Tibial nerve (tissue), 4 donors: ENCODE measurements around the gene ISL2. TPM values are rescaled to one million over a fixed set of nuclear protein-coding genes. Genes with fewer than 3 reads are reported as not detected.

Source experiments
- DNase-seq, 2 donors: peaks; one replicate each; pipeline ENCODE4 v3.0.0-alpha.2; 2019; ENCODE audit warnings: low spot score in 2 of 2
- H3K27ac ChIP-seq, 4 donors: fragments of 200-600 bp; sonication (generic) in 3 of 4; one replicate each; pipeline ENCODE4 v1.5.1; 2017 to 2019; ENCODE audit warnings: mild to moderate bottlenecking in 1 of 4
- H3K27me3 ChIP-seq, 2 donors: fragments of 200-600 bp; sonication (generic) in 1 of 2; one replicate each; pipeline versions ENCODE4 v1.5.1 to v1.6.0; 2017 to 2019
- H3K36me3 ChIP-seq, 3 donors: fragments of 200-600 bp; sonication (generic); one replicate each; pipeline ENCODE4 v1.5.1; 2018 to 2019
- H3K4me1 ChIP-seq, 4 donors: fragments of 200-600 bp; sonication (generic) in 3 of 4; one replicate each; pipeline ENCODE4 v1.5.1; 2017 to 2019
- H3K4me3 ChIP-seq, 4 donors: fragments of 200-600 bp; sonication (generic) in 3 of 4; one replicate each; pipeline ENCODE4 v1.5.1; 2017 to 2019; ENCODE audit warnings: mild to moderate bottlenecking in 1 of 4, moderate library complexity in 1 of 4
- H3K9me3 ChIP-seq, 4 donors: fragments of 200-600 bp; sonication (generic) in 3 of 4; one replicate each; pipeline ENCODE4 v1.5.1; 2017 to 2019
- EP300 ChIP-seq, 2 donors: sonication (generic); formaldehyde crosslinking; IDR thresholded peaks; one replicate each; pipeline ENCODE4 v1.6.1; 2017; ENCODE audit warnings: antibody characterized with exemption in 2 of 2, mild to moderate bottlenecking in 1 of 2
- POLR2A ChIP-seq, 2 donors: fragments of 450-650 bp; IDR thresholded peaks; one replicate each; pipeline ENCODE4 v1.6.1; 2017; ENCODE audit warnings: antibody characterized with exemption in 2 of 2, mild to moderate bottlenecking in 2 of 2, moderate library complexity in 2 of 2
- WGBS, 2 donors: methylation state at CpG; one replicate each; pipeline ENCODE4 v1.1.5; 2018; 5-methylcytosine and 5-hydroxymethylcytosine counted together
- total RNA-seq, 4 donors: library from RNA; depleted of rRNA; stranded (reverse); fragments of >200 nt; gene quantifications; one replicate each; pipeline ENCODE4 v1.1.0, GENCODE V29; 2016
- TF ChIP-seq, protein P1 (sequence below), 5 experiments: fragments of 200-600 bp in 3 of 5; fragments of 450-650 bp in 2 of 5; sonication (generic) in 3 of 5; IDR thresholded peaks; one replicate each; pipeline ENCODE4 v1.5.1; 2016 to 2019; ENCODE audit warnings: antibody characterized with exemption in 5 of 5, mild to moderate bottlenecking in 3 of 5, moderate library complexity in 2 of 5

The ISL2 gene
- total RNA-seq, 4 donors from 2014 or later = not detected

DNA sequence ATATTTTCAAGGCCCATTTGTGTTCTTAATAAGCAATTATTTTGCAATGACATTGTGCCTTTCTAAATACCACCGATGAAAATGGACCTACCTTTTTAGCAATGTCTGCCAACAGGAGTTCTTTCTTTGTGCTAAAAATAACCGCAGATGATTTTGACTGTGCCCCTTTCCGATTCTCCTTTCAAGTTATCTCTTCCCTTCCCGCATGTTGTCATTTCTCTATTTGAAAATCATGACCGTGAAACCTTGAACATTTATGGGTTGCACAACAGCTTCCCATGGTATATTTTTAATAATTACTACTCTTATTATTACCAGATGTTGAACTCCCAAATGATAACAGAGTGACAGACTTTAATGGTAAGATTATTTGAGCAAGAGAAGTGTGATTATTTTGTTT is 15.0 kb upstream of the ISL2 start:
- Histone ChIP-seq H3K36me3 (no peaks in the 10 kb centered on the region), H3K9me3 (no peaks in the 10 kb centered on the region), H3K4me1 (no peaks in the 10 kb centered on the region), H3K4me3 (no peak overlapping the region), H3K27ac (no peak overlapping the region), H3K27me3 (peaks cover 0 to 69% of the 10 kb centered on the region in 2 donors)
- no peak for DNase-seq
- TF ChIP-seq, protein P1, sequence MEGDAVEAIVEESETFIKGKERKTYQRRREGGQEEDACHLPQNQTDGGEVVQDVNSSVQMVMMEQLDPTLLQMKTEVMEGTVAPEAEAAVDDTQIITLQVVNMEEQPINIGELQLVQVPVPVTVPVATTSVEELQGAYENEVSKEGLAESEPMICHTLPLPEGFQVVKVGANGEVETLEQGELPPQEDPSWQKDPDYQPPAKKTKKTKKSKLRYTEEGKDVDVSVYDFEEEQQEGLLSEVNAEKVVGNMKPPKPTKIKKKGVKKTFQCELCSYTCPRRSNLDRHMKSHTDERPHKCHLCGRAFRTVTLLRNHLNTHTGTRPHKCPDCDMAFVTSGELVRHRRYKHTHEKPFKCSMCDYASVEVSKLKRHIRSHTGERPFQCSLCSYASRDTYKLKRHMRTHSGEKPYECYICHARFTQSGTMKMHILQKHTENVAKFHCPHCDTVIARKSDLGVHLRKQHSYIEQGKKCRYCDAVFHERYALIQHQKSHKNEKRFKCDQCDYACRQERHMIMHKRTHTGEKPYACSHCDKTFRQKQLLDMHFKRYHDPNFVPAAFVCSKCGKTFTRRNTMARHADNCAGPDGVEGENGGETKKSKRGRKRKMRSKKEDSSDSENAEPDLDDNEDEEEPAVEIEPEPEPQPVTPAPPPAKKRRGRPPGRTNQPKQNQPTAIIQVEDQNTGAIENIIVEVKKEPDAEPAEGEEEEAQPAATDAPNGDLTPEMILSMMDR (IDR thresholded peaks at IDR 0.05) = no peak
- no peak for TF ChIP-seq EP300 (IDR thresholded peaks at IDR 0.05)
- TF ChIP-seq POLR2A (IDR thresholded peaks at IDR 0.05) = no peak
- WGBS, 2 donors = 55 to 57% methylated on average over 5 of the region's 5 CpGs

DNA sequence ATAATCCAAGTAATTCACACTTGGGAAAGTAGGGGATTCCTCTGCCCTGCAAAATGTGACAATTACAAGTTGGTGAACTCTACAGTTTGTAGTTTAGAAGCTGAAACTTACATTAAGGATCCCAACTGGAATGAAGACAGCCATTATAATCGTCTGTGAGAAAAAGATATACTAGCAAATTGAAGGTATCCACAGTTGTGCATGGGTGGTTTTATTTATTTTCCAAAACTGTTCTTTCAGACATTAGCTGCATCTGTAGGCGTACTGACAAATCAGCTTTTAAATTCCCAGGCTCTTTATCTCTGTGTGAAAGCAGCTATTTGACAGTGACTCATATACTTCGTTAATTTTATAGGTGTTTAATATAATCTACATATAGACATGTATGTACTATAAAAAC is 12.5 kb upstream of the ISL2 start:
- Histone ChIP-seq H3K27ac (no peak overlapping the region), H3K4me1 (no peaks in the 10 kb centered on the region), H3K4me3 (no peak overlapping the region), H3K27me3 (peaks cover 0 to 87% of the 10 kb centered on the region in 2 donors), H3K9me3 (no peaks in the 10 kb centered on the region), H3K36me3 (no peaks in the 10 kb centered on the region)
- 61 to 74% methylated on average over 3 of the region's 3 CpGs for WGBS, 2 donors
- TF ChIP-seq EP300 (IDR thresholded peaks at IDR 0.05) (no peak), POLR2A (IDR thresholded peaks at IDR 0.05) (no peak)
- TF ChIP-seq, protein P1 (IDR thresholded peaks at IDR 0.05) = no peak
- no peak for DNase-seq

DNA sequence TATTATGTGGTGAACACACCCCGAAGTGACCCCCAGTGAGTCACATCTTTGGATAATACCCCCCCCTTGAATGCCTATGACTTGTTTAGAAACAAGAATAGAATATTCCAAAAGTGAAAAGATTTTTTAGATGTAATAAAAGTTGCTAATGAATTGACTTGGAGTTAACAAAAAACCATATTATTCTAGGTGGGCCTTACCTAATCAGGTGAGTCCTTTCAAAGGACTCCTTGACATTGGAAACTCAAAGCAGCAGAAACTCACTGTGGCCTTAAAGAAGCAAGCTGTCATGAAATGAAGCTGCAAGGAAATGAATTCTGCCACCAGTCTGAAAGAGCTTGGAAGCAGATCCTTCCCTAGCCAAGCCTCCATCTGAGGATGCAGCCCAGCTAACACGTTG is 10.9 kb upstream of the ISL2 start:
- Histone ChIP-seq H3K27ac (no peak overlapping the region), H3K4me3 (no peak overlapping the region), H3K9me3 (no peaks in the 10 kb centered on the region), H3K36me3 (no peaks in the 10 kb centered on the region), H3K27me3 (peaks cover 0 to 83% of the 10 kb centered on the region in 2 donors), H3K4me1 (no peaks in the 10 kb centered on the region)
- no peak for DNase-seq
- TF ChIP-seq, protein P1 (IDR thresholded peaks at IDR 0.05) = no peak
- TF ChIP-seq POLR2A (IDR thresholded peaks at IDR 0.05) (no peak), EP300 (IDR thresholded peaks at IDR 0.05) (no peak)
- WGBS, 2 donors = 69 to 79% methylated on average over 2 of the region's 2 CpGs

DNA sequence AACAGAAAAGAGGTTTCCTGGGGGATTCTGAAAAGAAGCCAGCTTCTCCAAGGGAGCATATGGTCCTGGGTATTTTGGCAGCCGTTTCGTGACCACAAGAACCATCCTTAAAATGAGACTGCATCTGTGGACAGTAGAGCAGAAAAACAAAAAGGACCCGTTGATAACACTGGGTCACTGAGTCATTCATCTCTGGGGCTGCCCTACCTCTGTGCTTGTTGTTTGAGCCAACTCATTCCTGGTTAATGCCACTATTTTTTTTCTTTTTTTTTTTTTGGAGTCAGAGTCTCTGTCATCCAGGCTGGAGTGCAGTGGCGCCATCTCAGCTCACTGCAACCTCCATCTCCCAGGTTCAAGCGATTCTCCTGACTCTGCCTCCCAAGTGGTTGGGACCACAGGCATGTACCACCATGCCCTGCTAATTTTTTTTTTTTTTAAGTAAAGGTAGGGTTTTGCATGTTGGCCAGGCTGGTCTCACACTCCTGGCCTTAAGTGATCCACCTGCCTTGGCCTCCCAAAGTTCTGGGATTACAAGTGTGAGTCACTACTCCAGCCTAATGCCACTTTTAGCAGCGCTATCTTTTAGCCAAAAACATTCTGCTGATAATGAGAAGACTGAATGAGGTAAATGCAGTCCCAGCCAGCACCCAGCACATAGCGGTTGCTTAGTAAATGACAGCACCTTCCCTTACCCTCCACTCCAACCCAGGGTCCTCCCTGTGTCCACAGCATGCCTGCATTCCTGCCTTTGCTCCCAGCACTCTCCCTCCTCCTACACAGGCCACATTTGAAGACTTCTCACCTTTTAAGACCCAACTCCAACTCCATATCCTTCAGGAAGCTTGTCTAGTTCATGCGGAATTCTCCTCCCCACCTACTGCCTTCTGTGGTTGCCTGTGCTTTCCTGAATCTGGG is 9.1 kb upstream of the ISL2 start:
- peaks cover 0 to 74% of the 10 kb centered on the region in 2 donors for H3K27me3 ChIP-seq
- TF ChIP-seq EP300 (IDR thresholded peaks at IDR 0.05) (no peak), POLR2A (IDR thresholded peaks at IDR 0.05) (no peak)
- TF ChIP-seq, protein P1 (IDR thresholded peaks at IDR 0.05) = no peak
- DNase-seq = no peak
- no peak overlapping the region for H3K4me3 ChIP-seq
- H3K36me3 ChIP-seq = no peaks in the 10 kb centered on the region
- H3K27ac ChIP-seq = no peak overlapping the region
- H3K9me3 ChIP-seq = no peaks in the 10 kb centered on the region
- WGBS, 2 donors = 77 to 87% methylated on average over 8 of the region's 8 CpGs
- no peaks in the 10 kb centered on the region for H3K4me1 ChIP-seq

DNA sequence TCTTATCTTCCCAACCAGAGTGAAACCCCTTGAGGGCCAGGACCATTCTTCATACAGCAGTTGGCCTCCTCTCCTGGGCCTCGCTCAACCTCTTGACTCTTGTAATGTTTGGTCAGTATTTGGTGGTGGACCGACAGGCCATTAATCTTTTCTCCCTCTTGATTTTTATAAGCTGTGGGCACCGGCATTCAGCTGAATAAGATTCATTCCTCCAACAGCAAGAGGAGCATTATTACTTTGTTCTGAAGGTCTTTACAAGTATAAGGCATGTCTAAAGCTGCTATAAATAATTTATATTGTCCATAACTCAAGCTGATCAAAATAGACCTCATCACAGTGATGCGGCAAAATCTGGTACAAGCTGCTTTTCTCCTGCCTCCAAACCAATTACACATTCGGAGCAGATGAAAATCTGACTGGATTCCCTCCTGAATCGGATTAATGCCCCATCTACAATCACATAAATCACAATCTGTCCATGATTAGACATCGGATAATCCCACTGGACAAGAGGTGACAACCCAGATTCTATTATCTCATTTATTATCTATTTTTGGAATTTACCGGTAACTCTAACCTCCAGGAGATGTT is 8.4 kb upstream of the ISL2 start:
- Histone ChIP-seq H3K4me1 (no peaks in the 10 kb centered on the region), H3K27me3 (peaks cover 0 to 75% of the 10 kb centered on the region in 2 donors), H3K4me3 (no peak overlapping the region), H3K27ac (no peak overlapping the region), H3K9me3 (no peaks in the 10 kb centered on the region), H3K36me3 (no peaks in the 10 kb centered on the region)
- 86 to 88% methylated on average over 8 of the region's 8 CpGs for WGBS, 2 donors
- TF ChIP-seq EP300 (IDR thresholded peaks at IDR 0.05) (no peak), POLR2A (IDR thresholded peaks at IDR 0.05) (no peak)
- TF ChIP-seq, protein P1 (IDR thresholded peaks at IDR 0.05) = no peak
- no peak for DNase-seq
